Loucy (cell line): ENCODE data around the gene SNX27.

Source experiments
- CTCF ChIP-seq: fragments of 200-600 bp; sonication (generic); conservative IDR thresholded peaks from 2 replicates; pipeline ENCODE4 v1.5.1; 2014; ENCODE audit warnings: mild to moderate bottlenecking, antibody characterized with exemption, low read length
- EZH2phosphoT487 ChIP-seq: fragments of 200-600 bp; IDR thresholded peaks from 2 replicates; pipeline ENCODE4 v1.6.1; 2018; ENCODE audit warnings: antibody characterized with exemption, mild to moderate bottlenecking, moderate library complexity, borderline replicate concordance

DNA sequence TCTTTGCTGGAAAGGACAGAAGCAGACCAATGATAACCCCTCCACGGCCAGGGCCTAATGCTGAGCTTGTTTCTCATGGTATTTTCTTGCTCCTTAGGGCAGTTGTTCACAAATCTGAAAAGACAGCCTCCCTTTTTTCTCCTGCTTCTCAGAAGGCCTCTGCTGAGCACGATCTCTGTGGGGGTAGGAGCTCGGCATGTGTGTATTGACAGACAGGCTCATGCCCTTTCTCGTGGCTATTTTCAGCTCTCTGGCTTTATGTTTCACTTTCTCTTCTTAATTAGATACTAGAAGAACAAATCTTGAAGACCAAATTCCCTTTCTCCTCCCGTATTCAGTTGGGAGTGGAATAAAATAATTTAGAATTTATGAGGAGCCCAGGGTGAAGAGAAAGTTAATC is 108.7 kb downstream of the SNX27 start:
- TF ChIP-seq CTCF (no peak), EZH2phosphoT487 (no peak)
